TTC549 (cell line): ENCODE data around the gene PTPN23.

Source experiments
- FAIRE-seq: peaks from 2 replicates; lab custom pipeline; 2012; peaks lifted over from hg19 to GRCh38; lab: Jason Lieb, UNC

Gene PTPN23

DNA sequence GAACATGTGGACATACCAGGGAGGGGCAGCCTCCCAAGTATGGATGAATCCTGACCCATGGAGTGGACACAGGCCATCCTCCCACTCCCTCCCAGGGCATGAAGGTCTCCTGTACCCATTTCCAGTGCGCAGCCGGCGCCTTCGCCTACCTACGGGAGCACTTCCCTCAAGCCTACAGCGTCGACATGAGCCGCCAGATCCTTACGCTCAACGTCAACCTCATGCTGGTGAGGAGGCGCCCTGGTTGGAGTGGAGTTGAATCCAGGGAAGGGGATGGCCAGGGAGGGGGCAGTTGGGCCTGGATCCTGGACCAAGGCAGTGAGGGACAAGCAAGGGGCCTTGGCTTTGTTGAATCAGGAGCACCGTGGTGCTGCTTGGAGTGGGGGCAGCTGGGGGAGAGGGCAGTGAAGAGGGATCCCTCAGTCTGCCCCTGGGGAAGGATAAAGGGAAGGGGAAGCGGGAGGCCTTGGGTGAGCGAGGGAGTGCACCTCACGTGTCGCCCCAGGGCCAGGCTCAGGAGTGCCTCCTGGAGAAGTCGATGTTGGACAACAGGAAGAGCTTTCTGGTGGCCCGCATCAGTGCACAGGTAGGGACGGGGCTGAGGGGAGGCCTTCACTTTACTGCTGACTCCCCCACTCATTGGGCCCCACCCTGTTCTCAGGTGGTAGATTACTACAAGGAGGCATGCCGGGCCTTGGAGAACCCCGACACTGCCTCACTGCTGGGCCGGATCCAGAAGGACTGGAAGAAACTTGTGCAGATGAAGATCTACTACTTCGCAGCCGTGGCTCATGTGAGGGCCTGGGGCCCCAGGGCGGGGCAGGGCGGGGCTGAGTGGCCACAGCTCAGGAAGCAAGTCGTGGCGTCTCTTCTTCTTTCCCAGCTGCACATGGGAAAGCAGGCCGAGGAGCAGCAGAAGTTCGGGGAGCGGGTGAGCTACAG lies 25.3 kb downstream of the PTPN23 start:
- FAIRE-seq, result no peak

DNA sequence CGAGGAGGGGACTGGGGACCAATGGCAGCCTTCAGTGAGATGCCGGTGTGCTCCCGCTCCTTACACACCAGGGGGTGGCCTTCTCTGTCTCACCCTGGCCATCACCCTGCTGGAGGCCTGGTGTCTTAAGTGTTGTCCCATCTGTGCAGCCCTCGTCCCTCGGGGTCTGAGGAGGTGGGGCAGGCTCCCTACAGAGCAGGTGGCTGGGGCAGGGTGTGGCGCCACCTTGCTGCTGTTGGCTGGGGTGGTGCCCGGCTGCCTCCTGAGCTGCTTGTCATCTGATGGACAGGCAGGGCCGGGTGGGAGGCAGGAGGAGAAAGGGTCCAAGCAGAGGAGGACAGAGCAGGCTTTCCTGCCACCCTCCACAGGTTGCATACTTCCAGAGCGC lies 25.9 kb downstream of the PTPN23 start:
- no peak for FAIRE-seq

DNA sequence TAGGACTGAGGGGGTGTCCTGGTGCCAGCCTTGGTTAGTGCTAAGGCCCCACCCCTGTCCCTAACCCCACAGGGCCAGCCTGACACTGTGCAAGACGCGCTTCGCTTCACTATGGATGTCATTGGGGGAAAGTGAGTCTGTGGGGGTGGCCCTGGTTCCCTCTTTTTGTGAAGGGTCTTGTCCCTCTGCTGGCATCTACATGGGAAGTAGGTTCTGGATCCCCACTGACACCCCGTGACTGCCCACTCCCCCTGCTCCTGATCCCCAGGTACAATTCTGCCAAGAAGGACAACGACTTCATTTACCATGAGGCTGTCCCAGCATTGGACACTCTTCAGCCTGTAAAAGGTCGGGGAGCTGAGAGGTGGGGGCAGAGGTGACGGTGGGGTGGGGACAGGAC lies 26.4 kb downstream of the PTPN23 start:
- FAIRE-seq, result no peak

DNA sequence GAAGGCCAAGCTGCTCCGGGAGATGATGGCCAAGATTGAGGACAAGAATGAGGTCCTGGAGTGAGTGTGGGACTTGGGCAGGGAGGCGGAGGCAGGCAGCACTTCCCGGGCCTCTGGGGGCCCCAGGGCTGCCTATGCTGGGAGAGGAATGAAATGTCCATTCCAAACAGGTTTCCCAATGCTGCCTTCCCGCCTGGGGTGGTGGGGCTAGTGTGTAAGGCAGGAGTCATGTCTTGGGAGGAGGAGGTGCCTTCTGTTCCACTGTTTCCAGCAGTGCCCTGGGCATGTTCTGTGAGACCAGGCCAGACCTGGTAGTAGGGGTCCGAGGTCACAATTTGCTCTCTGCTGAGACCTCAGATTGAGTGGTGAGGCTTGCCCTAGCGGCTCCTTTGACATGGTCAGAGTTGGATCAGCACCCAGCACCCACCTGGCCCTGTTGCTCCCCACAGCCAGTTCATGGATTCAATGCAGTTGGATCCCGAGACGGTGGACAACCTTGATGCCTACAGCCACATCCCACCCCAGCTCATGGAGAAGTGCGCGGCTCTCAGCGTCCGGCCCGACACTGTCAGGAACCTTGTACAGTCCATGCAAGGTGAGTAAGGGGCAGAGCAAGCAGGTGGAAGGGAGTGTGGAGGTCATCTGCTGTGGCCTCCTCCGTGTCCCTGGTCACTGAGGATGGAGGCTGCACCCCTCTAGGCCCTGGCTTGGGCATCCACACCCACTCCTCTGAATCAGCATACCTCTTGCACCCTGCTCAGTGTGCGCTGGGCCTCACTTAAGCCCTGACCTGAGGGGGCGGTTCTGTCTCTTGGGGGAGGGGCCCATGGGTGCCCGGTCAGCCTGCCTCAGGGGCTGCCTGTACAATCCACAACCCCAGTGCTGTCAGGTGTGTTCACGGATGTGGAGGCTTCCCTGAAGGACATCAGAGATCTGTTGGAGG lies 27.3 kb downstream of the PTPN23 start:
- no peak for FAIRE-seq

DNA sequence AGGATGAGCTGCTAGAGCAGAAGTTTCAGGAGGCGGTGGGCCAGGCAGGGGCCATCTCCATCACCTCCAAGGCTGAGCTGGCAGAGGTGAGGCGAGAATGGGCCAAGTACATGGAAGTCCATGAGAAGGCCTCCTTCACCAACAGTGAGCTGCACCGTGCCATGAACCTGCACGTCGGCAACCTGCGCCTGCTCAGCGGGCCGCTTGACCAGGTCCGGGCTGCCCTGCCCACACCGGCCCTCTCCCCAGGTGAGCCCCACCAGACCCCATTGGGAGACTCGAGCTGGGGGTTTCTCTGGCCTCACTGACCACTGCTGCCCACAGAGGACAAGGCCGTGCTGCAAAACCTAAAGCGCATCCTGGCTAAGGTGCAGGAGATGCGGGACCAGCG lies 28.0 kb downstream of the PTPN23 start:
- FAIRE-seq, result no peak

DNA sequence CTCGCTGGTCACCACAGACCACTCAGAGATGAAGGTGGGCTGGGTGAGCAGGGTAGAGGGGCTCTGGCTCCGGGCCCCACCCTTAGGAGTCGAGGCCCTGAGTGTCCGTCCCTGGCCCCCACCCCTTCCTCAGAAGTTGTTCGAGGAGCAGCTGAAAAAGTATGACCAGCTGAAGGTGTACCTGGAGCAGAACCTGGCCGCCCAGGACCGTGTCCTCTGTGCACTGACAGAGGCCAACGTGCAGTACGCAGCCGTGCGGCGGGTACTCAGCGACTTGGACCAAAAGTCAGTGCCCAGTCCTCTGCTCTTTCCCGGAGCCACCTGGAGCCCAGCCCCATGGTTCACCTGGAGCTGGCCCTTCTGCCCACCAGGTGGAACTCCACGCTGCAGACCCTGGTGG lies 28.5 kb downstream of the PTPN23 start:
- no peak for FAIRE-seq

DNA sequence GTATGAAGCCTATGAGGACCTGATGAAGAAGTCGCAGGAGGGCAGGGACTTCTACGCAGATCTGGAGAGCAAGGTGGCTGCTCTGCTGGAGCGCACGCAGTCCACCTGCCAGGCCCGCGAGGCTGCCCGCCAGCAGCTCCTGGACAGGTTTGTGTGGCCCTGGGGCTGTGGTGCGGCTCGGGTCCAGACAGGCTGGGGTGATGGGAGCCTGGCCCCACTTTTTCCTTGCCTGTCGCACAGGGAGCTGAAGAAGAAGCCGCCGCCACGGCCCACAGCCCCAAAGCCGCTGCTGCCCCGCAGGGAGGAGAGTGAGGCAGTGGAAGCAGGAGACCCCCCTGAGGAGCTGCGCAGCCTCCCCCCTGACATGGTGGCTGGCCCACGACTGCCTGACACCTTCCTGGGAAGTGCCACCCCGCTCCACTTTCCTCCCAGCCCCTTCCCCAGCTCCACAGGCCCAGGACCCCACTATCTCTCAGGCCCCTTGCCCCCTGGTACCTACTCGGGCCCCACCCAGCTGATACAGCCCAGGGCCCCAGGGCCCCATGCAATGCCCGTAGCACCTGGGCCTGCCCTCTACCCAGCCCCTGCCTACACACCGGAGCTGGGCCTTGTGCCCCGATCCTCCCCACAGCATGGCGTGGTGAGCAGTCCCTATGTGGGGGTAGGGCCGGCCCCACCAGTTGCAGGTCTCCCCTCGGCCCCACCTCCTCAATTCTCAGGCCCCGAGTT lies 29.0 kb downstream of the PTPN23 start:
- FAIRE-seq, result no peak

DNA sequence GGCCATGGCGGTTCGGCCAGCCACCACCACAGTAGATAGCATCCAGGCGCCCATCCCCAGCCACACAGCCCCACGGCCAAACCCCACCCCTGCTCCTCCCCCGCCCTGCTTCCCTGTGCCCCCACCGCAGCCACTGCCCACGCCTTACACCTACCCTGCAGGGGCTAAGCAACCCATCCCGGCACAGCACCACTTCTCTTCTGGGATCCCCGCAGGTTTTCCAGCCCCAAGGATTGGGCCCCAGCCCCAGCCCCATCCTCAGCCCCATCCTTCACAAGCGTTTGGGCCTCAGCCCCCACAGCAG lies 29.5 kb downstream of the PTPN23 start:
- FAIRE-seq, result no peak

DNA sequence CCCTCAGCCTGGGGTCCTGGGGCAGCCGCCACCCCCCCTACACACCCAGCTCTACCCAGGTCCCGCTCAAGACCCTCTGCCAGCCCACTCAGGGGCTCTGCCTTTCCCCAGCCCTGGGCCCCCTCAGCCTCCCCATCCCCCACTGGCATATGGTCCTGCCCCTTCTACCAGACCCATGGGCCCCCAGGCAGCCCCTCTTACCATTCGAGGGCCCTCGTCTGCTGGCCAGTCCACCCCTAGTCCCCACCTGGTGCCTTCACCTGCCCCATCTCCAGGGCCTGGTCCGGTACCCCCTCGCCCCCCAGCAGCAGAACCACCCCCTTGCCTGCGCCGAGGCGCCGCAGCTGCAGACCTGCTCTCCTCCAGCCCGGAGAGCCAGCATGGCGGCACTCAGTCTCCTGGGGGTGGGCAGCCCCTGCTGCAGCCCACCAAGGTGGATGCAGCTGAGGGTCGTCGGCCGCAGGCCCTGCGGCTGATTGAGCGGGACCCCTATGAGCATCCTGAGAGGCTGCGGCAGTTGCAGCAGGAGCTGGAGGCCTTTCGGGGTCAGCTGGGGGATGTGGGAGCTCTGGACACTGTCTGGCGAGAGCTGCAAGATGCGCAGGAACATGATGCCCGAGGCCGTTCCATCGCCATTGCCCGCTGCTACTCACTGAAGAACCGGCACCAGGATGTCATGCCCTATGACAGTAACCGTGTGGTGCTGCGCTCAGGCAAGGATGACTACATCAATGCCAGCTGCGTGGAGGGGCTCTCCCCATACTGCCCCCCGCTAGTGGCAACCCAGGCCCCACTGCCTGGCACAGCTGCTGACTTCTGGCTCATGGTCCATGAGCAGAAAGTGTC lies 30.2 kb downstream of the PTPN23 start:
- no peak for FAIRE-seq

DNA sequence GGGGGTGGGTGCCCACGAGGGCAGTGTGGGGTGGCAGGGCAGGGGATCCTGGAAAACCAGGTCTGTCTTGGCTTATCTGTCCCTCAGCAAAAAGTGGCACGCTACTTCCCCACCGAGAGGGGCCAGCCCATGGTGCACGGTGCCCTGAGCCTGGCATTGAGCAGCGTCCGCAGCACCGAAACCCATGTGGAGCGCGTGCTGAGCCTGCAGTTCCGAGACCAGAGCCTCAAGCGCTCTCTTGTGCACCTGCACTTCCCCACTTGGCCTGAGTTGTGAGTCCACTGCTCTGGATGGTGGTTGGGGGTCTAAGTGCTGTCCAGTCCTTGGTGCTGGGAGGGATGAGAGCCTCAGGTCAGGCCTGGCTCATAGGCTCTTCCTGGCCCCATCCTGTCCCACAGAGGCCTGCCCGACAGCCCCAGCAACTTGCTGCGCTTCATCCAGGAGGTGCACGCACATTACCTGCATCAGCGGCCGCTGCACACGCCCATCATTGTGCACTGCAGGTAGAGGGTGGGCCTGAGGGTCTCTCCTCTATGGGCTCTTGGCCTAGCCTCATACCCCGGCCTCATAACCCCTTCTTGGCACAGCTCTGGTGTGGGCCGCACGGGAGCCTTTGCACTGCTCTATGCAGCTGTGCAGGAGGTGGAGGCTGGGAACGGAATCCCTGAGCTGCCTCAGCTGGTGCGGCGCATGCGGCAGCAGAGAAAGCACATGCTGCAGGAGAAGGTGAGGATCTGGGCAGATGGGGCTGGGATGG lies 31.1 kb downstream of the PTPN23 start:
- FAIRE-seq, result no peak

DNA sequence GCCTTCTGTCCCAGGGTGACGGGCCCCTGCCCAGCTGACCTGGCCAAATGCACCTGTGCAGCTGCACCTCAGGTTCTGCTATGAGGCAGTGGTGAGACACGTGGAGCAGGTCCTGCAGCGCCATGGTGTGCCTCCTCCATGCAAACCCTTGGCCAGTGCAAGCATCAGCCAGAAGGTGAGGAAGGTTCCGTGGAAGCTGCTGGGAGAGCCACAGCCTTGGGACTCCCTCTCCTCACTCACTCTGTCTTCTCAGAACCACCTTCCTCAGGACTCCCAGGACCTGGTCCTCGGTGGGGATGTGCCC lies 31.6 kb downstream of the PTPN23 start:
- no peak for FAIRE-seq

DNA sequence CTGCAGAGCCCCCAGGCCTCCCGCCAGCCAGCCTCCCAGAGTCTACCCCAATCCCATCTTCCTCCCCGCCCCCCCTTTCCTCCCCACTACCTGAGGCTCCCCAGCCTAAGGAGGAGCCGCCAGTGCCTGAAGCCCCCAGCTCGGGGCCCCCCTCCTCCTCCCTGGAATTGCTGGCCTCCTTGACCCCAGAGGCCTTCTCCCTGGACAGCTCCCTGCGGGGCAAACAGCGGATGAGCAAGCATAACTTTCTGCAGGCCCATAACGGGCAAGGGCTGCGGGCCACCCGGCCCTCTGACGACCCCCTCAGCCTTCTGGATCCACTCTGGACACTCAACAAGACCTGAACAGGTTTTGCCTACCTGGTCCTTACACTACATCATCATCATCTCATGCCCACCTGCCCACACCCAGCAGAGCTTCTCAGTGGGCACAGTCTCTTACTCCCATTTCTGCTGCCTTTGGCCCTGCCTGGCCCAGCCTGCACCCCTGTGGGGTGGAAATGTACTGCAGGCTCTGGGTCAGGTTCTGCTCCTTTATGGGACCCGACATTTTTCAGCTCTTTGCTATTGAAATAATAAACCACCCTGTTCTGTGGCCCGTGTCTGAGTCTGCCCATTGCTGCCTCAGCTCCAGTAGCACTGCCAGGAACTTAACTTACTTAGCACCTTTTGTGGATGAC lies 32.2 kb downstream of the PTPN23 start:
- FAIRE-seq, result no peak

DNA sequence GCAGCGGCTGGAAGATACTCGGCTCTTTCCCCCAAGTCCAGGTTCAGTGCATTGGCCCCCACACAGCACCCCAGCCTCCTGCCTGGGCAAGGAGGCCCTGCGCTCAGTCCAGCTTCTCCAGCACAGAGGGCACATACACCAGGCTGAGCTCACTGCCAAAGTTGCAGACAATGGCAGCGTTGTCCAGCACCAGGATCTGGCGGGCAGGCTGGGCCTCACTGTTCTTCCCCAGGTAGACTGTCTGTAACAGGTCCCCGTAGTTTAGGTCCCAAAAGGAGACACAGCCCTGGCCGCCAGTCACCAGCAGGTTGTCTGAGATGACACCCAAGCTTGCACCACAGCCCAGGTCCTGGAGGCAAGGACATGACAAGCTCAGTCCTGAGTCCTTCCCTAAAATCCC lies 32.9 kb downstream of the PTPN23 start:
- FAIRE-seq, result no peak

DNA sequence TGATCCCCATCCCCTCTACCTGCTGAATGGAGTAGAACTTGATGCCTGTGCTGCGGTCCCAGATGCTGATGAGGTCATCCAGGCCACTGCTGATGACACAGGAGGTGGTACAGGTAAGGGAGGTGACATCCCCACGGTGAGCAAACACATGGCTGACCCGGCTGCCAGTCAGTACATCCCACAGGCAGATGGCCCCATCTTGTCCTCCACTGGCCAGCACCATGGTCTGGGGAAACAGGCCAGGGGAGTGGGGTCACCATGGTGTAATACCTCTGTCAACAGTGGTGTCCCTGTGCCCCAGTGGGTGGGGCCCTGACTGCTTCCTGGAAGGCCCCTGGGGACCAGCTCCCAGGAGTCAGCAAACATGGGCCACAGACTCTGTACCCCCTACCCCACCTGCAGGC lies 33.3 kb downstream of the PTPN23 start:
- no peak for FAIRE-seq

DNA sequence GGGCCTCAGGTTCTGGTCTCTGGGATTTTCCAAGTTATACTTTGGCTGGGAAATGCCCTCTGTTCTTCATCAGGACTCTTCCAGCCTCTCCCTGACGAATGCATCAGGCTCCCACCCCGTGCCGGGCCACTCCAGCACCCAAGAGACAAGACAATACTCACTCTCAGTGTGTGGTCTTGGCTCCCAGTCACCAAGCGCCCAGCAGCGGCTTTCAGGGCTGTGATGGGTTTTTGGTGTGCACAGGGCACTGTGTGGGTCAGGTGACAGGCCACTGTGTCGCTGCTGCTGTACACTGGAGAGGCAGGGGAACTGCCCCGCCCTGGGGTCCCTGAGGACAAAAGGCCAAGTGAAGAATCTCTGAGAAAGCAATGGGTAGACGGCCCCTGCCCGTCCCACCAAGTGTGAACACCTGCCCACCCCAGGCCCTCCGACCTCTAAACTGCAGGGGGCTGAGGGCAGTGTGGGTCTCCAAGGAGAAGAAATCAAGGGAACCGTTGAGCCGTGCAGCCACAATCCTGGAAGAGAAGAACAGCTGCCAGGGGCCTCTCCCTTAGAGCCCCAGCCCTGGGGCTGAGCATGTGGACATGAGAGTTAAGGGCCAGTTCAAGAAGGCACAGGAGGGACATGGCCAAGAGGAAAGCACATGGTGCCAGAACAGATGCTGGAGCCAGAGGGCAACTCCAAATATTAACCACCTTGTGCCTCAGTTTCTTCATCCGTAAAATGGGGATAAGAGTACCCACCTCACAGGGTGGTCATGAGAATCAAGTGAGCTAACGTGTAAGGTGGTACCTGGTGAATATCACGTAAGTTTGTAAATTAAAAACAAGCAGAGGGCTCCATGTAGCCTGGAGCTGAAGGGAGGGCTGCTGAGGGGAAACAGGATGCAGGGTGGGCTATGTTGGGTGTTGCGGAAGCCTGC lies 34.1 kb downstream of the PTPN23 start:
- no peak for FAIRE-seq

DNA sequence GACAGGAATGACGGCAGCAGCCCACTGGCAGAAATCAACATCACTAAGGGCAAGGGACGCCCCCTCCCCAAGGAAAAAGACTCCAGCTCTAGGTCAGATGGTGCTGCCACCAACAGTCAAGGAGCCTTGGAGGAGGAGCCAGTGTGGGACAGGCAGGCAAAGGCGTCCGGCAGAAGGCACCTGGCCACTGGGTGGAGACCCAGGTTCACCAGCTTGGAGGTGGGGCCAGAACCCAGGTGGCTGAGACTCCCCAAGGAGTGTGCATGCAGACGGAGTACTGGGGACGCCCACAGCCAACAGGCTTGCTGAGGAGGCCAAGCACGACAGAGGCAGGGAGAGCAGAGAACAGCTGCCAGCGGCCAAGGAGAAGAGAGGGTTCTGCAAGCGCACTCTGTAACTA lies 35.2 kb downstream of the PTPN23 start:
- FAIRE-seq, result no peak

DNA sequence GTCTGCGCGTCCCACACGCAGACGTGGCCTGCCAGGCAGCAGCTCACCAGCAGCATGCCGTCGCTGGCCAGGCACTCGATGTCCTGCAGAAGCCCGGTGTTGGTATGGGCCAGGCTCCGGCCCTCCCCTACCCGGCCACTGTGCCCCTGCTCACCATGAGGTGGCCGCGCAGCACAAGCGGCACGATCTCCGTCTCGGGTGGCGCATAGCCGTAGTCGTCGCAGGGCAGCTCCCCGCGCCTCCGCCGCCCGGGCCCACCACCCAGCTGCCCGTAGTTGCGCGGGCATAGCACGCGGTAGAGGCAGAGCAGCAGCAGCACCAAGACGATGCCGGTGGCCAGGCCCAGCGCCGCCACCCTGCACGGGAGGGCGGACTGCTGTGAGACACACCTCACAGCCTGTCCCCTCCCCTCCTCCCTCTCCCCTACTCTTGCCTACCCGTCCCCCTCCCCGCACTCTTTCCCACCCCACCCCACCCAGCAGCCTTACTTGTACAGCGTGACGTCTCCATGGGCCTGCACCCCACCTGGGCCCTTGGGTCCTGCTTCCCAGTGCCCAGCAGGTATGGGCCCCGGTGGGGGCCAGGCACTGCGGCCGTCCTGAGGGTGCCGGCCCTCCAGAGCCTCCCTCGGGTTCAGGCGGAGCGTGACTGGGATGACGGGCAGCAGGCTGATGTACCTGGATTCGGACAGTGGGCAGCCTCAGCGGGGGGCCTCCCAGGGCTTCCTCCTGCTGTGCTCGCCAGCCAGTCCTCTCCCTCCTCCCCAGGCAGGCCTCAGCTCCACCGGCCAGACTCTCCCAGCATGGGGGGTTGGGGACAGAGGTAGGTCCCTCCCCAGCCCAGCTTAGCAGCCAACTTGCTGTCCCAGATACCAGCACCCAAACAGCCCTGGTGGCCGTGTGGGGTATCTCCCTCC lies 37.6 kb downstream of the PTPN23 start:
- FAIRE-seq, result no peak
